GM12873 (cell line): Measurements from ENCODE around the gene CAVIN3.

Experiments
- CTCF ChIP-seq: IDR thresholded peaks from 2 replicates; pipeline ENCODE4 v1.5.1; 2012; ENCODE audit warnings: low read depth, mild to moderate bottlenecking, moderate library complexity, low read length, control low read depth; ENCODE audit not compliant: insufficient read depth; ENCODE audit errors: missing control alignments

The CAVIN3 gene

GRCh38 chr11:6312106-6312505 is 8.2 kb downstream of the CAVIN3 start:
- no peak for TF ChIP-seq CTCF

GRCh38 chr11:6307876-6308275 is 12.4 kb downstream of the CAVIN3 start:
- no peak for TF ChIP-seq CTCF

- no peak for TF ChIP-seq CTCF
These were observed 15.0 kb downstream of the CAVIN3 start for GRCh38 chr11:6305297-6305696.

- TF ChIP-seq CTCF: no peak
These were observed 16.6 kb downstream of the CAVIN3 start for GRCh38 chr11:6303661-6304060.

- no peak for TF ChIP-seq CTCF
These were observed 19.2 kb downstream of the CAVIN3 start for GRCh38 chr11:6301096-6301495.

GRCh38 chr11:6300325-6300724 is 20.0 kb downstream of the CAVIN3 start:
- no peak for TF ChIP-seq CTCF

- TF ChIP-seq CTCF: peak; percentile 70
These were observed 21.7 kb downstream of the CAVIN3 start for GRCh38 chr11:6298605-6299004.
